BE2C (cell line): ENCODE measurements around the gene ZDHHC8. TPM values are rescaled to one million over a fixed set of nuclear protein-coding genes. Genes with fewer than 3 reads are reported as not detected.

ENCODE experiments used
- DNase-seq: peaks from one replicate; pipeline ENCODE4 v3.0.0-alpha.2; 2020
- H3K27me3 ChIP-seq: fragments of 250-450 bp; sonication (Bioruptor Pico); 2 replicates; pipeline ENCODE4 v1.5.1; 2020; ENCODE audit warnings: mild to moderate bottlenecking
- H3K36me3 ChIP-seq: fragments of 250-450 bp; sonication (Bioruptor Pico); 2 replicates; pipeline ENCODE4 v1.5.1; 2020; ENCODE audit warnings: mild to moderate bottlenecking
- H3K4me1 ChIP-seq: fragments of 250-450 bp; sonication (Bioruptor Pico); 2 replicates; pipeline ENCODE4 v1.5.1; 2020
- H3K4me3 ChIP-seq: 2 replicates; pipeline ENCODE4 v1.5.1; 2011; ENCODE audit warnings: low read depth, low read length
- H3K9me3 ChIP-seq: fragments of 250-450 bp; sonication (Bioruptor Pico); 2 replicates; pipeline ENCODE4 v1.5.1; 2020
- CTCF ChIP-seq: IDR thresholded peaks from 2 replicates; pipeline ENCODE4 v1.5.1; 2012; ENCODE audit warnings: mild to moderate bottlenecking, low read depth, low read length
- polyA plus RNA-seq: library from polyadenylated mRNA; unstranded; fragments of >200 nt; gene quantifications from one replicate; pipeline ENCODE4 v1.2.1, GENCODE V29; 2012; ENCODE audit warnings: low read depth, missing spikeins; ENCODE audit not compliant: insufficient read length, insufficient read depth

ZDHHC8 gene, protein sequence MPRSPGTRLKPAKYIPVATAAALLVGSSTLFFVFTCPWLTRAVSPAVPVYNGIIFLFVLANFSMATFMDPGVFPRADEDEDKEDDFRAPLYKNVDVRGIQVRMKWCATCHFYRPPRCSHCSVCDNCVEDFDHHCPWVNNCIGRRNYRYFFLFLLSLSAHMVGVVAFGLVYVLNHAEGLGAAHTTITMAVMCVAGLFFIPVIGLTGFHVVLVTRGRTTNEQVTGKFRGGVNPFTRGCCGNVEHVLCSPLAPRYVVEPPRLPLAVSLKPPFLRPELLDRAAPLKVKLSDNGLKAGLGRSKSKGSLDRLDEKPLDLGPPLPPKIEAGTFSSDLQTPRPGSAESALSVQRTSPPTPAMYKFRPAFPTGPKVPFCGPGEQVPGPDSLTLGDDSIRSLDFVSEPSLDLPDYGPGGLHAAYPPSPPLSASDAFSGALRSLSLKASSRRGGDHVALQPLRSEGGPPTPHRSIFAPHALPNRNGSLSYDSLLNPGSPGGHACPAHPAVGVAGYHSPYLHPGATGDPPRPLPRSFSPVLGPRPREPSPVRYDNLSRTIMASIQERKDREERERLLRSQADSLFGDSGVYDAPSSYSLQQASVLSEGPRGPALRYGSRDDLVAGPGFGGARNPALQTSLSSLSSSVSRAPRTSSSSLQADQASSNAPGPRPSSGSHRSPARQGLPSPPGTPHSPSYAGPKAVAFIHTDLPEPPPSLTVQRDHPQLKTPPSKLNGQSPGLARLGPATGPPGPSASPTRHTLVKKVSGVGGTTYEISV
- 189 TPM for polyA plus RNA-seq

DNA sequence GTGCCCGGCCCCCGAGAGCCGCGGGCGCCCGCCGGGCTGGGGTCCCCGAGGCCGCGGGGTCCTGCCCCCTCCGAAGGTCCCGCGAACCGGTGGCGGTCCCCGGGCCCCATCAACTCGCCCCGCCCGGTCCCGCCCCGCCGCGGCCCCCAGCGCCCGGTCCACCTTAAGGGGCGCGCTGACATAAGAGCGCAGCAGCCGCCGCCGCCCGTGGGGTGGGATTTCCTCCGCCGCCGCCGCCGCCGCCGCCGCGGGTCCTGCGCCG lies at the start of gene ZDHHC8:
Gene ZDHHC8 (plus strand): TSS at position 208 of the 262 bp plus-strand sequence. CDS start 144 bp downstream, outside the sequence.
- no peak for TF ChIP-seq CTCF

GRCh38 chr22:20083157-20083890 lies 48.3 kb upstream of the ZDHHC8 start:
- peaks cover 42% of the 10 kb centered on the region for H3K36me3 ChIP-seq
- no peak overlapping the region for H3K4me3 ChIP-seq
- no peaks in the 10 kb centered on the region for H3K9me3 ChIP-seq
- no peaks in the 10 kb centered on the region for H3K27me3 ChIP-seq
- TF ChIP-seq CTCF: no peak
- peaks cover 8% of the 10 kb centered on the region for H3K4me1 ChIP-seq
- DNase-seq: no peak

More for the DNA sequence above, at the start of gene ZDHHC8:
- Histone ChIP-seq H3K4me1 (peaks cover 21% of the 10 kb centered on the region), H3K36me3 (peaks cover 12% of the 10 kb centered on the region), H3K4me3 (peak within 1 kb of the TSS; percentile 75), H3K27me3 (no peaks in the 10 kb centered on the region), H3K9me3 (no peaks in the 10 kb centered on the region)
- DNase-seq: peak; percentile 53

DNA sequence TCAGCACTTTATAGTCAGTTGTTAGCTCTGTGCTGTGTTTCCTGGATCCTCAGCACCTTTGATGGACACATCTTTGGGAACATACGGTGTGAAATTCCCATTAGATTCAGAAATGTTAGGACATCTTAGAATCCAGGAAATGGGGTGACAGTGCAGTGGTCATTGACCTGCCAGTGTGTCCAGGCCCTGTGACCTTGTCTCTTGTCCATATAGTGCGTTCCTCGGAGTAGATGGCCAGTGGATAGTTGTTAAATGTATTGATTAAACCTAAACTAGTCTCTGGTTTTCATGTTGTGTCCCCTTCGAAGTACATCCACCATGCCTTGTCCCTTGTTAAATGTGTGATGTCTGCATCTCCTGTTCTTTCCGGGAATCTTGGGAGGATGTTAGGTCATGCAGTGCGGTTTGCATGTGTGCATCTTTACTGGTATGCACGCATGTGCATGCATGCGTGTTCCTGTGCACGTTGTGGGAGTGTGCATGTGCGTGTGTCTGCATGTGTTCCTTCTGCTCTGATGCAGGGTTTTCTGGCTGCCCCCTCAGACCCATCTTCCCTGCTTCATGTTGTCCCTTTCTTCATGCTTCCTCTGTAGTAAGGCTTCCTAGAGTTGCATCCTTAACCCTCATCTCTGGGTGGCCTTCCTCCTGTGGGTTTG lies 47.6 kb upstream of the ZDHHC8 start:
- peaks cover 49% of the 10 kb centered on the region for H3K36me3 ChIP-seq

GRCh38 chr22:20084547-20085413 lies 46.8 kb upstream of the ZDHHC8 start:
- H3K4me3 ChIP-seq: no peak overlapping the region
- H3K27me3 ChIP-seq: no peaks in the 10 kb centered on the region
- H3K36me3 ChIP-seq: peaks cover 57% of the 10 kb centered on the region
- H3K4me1 ChIP-seq: peaks cover 8% of the 10 kb centered on the region
- TF ChIP-seq CTCF: peak; percentile 67
- H3K9me3 ChIP-seq: no peaks in the 10 kb centered on the region
- peak; percentile 74 for DNase-seq

More for the DNA sequence above, 47.6 kb upstream of the ZDHHC8 start:
- Histone ChIP-seq H3K9me3 (no peaks in the 10 kb centered on the region), H3K4me3 (no peak overlapping the region), H3K27me3 (no peaks in the 10 kb centered on the region), H3K4me1 (peaks cover 8% of the 10 kb centered on the region)
- no peak for TF ChIP-seq CTCF
- no peak for DNase-seq

GRCh38 chr22:20085651-20086050 lies 46.0 kb upstream of the ZDHHC8 start:
- no peak overlapping the region for H3K4me3 ChIP-seq
- peaks cover 8% of the 10 kb centered on the region for H3K4me1 ChIP-seq
- no peak for DNase-seq
- H3K27me3 ChIP-seq: no peaks in the 10 kb centered on the region
- TF ChIP-seq CTCF: no peak
- no peaks in the 10 kb centered on the region for H3K9me3 ChIP-seq
- peaks cover 63% of the 10 kb centered on the region for H3K36me3 ChIP-seq
